Thyroid gland (tissue), 4 donors: ENCODE results near the gene AUH.

Source experiments
- POLR2A ChIP-seq, 2 donors: fragments of 450-650 bp; IDR thresholded peaks; one replicate each; pipeline ENCODE4 v1.6.1; 2017; ENCODE audit warnings: antibody characterized with exemption in 2 of 2, mild to moderate bottlenecking in 2 of 2, moderate library complexity in 1 of 2
- TF ChIP-seq, protein P1 (sequence below), 6 experiments: fragments of 200-600 bp in 3 of 6; fragments of 450-650 bp in 3 of 6; sonication (generic) in 3 of 6; IDR thresholded peaks; one replicate each; pipeline ENCODE4 v1.5.1; 2016 to 2019; ENCODE audit warnings: antibody characterized with exemption in 6 of 6, mild to moderate bottlenecking in 2 of 6, inconsistent platforms in 1 of 6, moderate library complexity in 1 of 6

- no peak for TF ChIP-seq POLR2A (IDR thresholded peaks at IDR 0.05)
- TF ChIP-seq, protein P1, sequence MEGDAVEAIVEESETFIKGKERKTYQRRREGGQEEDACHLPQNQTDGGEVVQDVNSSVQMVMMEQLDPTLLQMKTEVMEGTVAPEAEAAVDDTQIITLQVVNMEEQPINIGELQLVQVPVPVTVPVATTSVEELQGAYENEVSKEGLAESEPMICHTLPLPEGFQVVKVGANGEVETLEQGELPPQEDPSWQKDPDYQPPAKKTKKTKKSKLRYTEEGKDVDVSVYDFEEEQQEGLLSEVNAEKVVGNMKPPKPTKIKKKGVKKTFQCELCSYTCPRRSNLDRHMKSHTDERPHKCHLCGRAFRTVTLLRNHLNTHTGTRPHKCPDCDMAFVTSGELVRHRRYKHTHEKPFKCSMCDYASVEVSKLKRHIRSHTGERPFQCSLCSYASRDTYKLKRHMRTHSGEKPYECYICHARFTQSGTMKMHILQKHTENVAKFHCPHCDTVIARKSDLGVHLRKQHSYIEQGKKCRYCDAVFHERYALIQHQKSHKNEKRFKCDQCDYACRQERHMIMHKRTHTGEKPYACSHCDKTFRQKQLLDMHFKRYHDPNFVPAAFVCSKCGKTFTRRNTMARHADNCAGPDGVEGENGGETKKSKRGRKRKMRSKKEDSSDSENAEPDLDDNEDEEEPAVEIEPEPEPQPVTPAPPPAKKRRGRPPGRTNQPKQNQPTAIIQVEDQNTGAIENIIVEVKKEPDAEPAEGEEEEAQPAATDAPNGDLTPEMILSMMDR (IDR thresholded peaks at IDR 0.05): no peak
These were observed 13.4 kb downstream of the AUH start for GRCh38 chr9:91348191-91348807.
